ENCODE data around the gene NHS.

Gene NHS

GRCh38 chrX:17713288-17713687, 338.3 kb downstream of the NHS start:
- in situ Hi-C loops (cut with MboI; ENCODE audit: low sequenced_read_pairs) = no loop called here

GRCh38 chrX:17718649-17719165, 343.7 kb downstream of the NHS start:
- in situ Hi-C loops (cut with MboI; ENCODE audit: low sequenced_read_pairs) = no loop called here

- in situ Hi-C loops (cut with MboI; ENCODE audit: low sequenced_read_pairs) = no loop called here
Measured at GRCh38 chrX:17719711-17720110, 344.7 kb downstream of the NHS start.

- in situ Hi-C loops (cut with MboI; ENCODE audit: low sequenced_read_pairs) = no loop called here
Measured at GRCh38 chrX:17721715-17722114, 346.7 kb downstream of the NHS start.

GRCh38 chrX:17725181-17725580, 350.2 kb downstream of the NHS start:
- in situ Hi-C loops (cut with MboI; ENCODE audit: low sequenced_read_pairs) = no loop called here

- in situ Hi-C loops (cut with MboI; ENCODE audit: low sequenced_read_pairs) = no loop called here
Measured at GRCh38 chrX:17732138-17732783, 357.3 kb downstream of the NHS start.

- in situ Hi-C loops (cut with MboI; ENCODE audit: low sequenced_read_pairs) = no loop called here
Measured at GRCh38 chrX:17735406-17735805, 360.4 kb downstream of the NHS start.

GRCh38 chrX:17736478-17736855, 361.5 kb downstream of the NHS start:
- in situ Hi-C loops (cut with MboI; ENCODE audit: low sequenced_read_pairs) = no loop called here

GRCh38 chrX:17736856-17737709, 362.1 kb downstream of the NHS start, which contains the start of gene SCML1:
TSS of gene SCML1 (plus strand) at chrX:17737493. CDS start at chrX:17744187, 6,694 bp downstream.
- in situ Hi-C loops (cut with MboI; ENCODE audit: low sequenced_read_pairs) = no loop called here

GRCh38 chrX:17737710-17737985, 362.6 kb downstream of the NHS start:
- in situ Hi-C loops (cut with MboI; ENCODE audit: low sequenced_read_pairs) = no loop called here

- in situ Hi-C loops (cut with MboI; ENCODE audit: low sequenced_read_pairs) = no loop called here
Measured at GRCh38 chrX:17737986-17738713, 363.1 kb downstream of the NHS start.

- in situ Hi-C loops (cut with MboI; ENCODE audit: low sequenced_read_pairs) = no loop called here
Measured at GRCh38 chrX:17738737-17739535, 363.9 kb downstream of the NHS start.

- in situ Hi-C loops (cut with MboI; ENCODE audit: low sequenced_read_pairs) = no loop called here
Measured at GRCh38 chrX:17740137-17741122, 365.4 kb downstream of the NHS start.

GRCh38 chrX:17741123-17741511, 366.1 kb downstream of the NHS start:
- in situ Hi-C loops (cut with MboI; ENCODE audit: low sequenced_read_pairs) = no loop called here

GRCh38 chrX:17743913-17744312, 368.9 kb downstream of the NHS start:
- in situ Hi-C loops (cut with MboI; ENCODE audit: low sequenced_read_pairs) = no loop called here

GRCh38 chrX:17744896-17745523, 370.0 kb downstream of the NHS start:
- in situ Hi-C loops (cut with MboI; ENCODE audit: low sequenced_read_pairs) = no loop called here

GRCh38 chrX:17747692-17748091, 372.7 kb downstream of the NHS start:
- in situ Hi-C loops (cut with MboI; ENCODE audit: low sequenced_read_pairs) = no loop called here

- in situ Hi-C loops (cut with MboI; ENCODE audit: low sequenced_read_pairs) = no loop called here
Measured at GRCh38 chrX:17748684-17749083, 373.7 kb downstream of the NHS start.

- in situ Hi-C loops (cut with MboI; ENCODE audit: low sequenced_read_pairs) = no loop called here
Measured at GRCh38 chrX:17750436-17750835, 375.4 kb downstream of the NHS start.
